ENCODE data around the gene CCDC177.

CCDC177 gene

DNA sequence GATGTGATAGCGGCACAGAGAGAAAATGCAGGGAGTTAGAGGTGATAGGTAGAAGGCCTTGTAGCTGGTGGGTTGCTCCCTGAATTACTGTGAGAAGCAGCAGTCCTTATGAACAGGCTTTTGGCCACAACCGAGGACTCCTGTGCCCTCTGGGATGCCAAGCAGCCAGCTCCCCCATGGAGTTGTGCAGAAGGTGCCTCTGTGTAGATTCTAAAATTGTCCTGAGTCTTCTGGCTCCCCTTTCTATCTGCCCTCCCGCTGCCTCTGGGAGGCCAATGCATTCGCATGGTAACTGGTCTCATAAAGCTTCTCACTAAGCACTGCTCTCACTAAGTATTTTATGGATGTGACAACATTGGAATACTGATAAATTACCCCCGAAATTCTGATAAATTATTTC, 20.7 kb upstream of the CCDC177 start:
- H3K27ac ChIP-seq: no peak overlapping the region
- TF ChIP-seq, protein P1, sequence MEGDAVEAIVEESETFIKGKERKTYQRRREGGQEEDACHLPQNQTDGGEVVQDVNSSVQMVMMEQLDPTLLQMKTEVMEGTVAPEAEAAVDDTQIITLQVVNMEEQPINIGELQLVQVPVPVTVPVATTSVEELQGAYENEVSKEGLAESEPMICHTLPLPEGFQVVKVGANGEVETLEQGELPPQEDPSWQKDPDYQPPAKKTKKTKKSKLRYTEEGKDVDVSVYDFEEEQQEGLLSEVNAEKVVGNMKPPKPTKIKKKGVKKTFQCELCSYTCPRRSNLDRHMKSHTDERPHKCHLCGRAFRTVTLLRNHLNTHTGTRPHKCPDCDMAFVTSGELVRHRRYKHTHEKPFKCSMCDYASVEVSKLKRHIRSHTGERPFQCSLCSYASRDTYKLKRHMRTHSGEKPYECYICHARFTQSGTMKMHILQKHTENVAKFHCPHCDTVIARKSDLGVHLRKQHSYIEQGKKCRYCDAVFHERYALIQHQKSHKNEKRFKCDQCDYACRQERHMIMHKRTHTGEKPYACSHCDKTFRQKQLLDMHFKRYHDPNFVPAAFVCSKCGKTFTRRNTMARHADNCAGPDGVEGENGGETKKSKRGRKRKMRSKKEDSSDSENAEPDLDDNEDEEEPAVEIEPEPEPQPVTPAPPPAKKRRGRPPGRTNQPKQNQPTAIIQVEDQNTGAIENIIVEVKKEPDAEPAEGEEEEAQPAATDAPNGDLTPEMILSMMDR (conservative IDR thresholded peaks at IDR 0.05): no peak

DNA sequence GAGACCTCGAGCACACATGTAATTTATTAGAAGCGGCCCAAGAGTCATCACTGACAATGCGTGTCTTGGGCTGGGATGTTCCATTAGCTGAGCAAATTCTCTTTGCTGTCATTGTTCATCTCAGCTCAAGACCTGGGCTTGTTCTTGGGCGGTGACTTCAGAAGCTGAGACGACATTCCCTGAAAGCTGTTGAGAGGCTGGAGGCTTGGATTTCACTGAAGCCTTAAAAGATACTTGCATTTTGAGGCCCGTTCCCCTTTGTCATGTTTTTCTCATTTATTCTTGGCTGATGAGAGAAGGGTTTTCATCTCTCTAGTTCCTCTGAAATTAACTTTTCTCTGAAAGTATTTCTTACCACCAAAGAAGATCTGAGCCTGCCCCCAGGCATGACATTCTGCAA, 20.2 kb upstream of the CCDC177 start:
- H3K27ac ChIP-seq: no peak overlapping the region
- TF ChIP-seq, protein P1 (conservative IDR thresholded peaks at IDR 0.05): no peak

DNA sequence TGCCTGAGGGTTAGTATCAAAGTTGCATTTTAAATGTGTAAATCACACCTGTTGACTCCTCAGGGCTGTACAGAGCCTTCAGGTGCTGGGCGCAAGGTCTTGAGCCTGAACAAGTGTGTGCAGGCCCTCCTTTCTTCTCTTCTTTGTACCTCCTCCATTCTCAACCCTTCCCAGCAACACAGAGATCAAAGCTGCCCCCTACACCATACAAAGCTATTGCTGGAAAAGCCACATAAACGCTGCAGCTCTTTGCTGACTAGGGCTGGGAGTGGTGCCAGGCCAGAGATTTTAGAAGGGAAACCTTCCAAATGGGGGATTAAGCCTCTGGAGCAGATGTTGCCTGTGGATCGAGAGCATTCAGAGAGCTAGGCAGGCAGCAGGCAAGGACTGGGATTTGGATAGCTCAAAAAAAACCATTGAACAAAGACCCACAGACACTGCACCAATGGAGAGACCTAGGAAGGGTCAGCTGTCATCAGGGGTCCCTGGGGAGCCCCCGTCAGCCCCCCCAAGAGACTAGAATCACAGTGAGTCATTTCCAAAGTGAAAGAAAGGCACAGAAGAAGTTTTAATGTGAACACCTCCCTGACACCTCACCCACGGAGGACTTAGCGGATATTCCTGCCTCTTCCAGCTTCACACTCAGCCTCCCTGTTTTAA, 18.5 kb upstream of the CCDC177 start:
- TF ChIP-seq, protein P1 (conservative IDR thresholded peaks at IDR 0.05): no peak
- no peak overlapping the region for H3K27ac ChIP-seq

DNA sequence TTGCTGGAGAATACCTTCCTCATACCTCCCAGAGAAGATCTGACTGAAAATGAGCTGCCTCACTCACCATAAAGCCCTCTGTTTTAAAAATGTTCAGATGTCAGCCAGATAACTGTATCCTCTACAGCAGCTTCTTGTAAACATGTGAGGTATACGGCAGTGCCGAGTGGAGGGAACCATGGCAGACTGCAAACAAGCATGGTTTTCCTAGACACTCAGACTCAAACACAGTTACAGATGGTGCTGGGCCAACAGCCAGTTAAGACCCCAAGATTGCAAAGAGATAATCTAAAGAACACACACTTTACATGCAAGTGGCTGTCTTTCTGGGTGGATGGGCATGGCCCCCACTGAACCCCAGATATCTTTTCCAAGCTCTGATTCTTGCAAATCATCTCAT, 16.6 kb upstream of the CCDC177 start:
- TF ChIP-seq, protein P1 (conservative IDR thresholded peaks at IDR 0.05): no peak
- H3K27ac ChIP-seq: no peak overlapping the region

DNA sequence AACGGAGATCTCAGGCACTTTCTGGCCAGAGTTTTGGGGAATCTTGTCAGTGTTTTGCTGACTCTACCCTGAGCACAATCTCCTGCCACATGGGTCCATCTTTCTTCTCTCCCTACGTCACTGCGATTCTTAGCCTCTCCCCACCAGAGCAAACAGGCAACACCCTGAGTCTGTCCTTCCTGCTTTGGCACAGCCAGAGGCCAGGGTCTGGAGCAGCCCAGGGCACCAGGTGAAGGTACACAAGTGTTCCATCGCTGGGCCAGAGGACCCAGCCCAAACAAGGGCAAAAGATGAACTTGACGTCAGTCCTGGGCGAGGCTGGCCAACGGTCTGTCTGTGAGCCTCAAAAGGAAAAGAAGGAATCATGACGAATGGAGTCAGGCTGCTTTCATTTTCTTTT, 12.7 kb upstream of the CCDC177 start:
- no peak overlapping the region for H3K27ac ChIP-seq
- TF ChIP-seq, protein P1 (conservative IDR thresholded peaks at IDR 0.05): no peak

DNA sequence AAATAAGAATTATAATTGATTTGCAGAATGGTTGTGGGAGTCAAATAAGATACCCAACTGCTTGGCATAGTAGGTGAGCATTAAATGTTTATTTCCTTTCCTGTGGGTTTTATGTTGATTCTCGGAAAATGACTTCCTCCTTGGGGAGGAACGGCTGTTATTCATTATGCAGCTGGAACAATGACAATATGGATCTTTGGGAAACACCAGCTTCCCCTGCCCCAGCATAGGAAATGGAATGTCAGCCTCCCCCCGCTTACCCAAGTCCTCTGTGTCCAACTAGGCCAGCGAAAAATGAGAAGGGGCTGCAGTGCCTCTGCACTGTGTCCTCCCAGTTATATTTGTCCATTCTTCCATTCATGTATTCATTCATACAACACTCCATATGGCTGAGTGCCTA, 11.7 kb upstream of the CCDC177 start:
- no peak overlapping the region for H3K27ac ChIP-seq
- TF ChIP-seq, protein P1 (conservative IDR thresholded peaks at IDR 0.05): no peak

DNA sequence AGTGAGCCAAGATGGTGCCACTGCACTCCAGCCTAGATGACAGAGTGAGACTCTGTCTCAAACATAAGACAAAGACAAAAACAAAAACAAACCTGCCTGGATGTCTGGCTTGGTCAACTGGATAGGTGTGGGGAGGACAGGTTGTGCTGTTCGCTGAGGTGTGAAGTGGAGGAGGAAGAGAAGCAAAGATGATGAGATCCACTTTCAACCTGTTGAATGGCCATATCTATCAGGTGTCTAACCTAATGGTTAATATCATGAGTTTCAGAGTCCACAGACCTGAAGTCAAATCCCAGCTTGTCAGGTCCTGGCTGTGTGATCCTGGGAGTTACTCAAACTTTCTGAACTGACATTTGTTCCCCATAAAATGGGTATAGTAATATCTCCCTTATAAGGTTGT, 9.7 kb upstream of the CCDC177 start:
- TF ChIP-seq, protein P1 (conservative IDR thresholded peaks at IDR 0.05): no peak
- no peak overlapping the region for H3K27ac ChIP-seq

Measured in VCaP (cell line).